ENCODE data around the gene ACSF3.

GRCh38 chr16:89103781-89104180 is 10.1 kb downstream of the ACSF3 start:
- TF ChIP-seq CTCF (conservative IDR thresholded peaks at IDR 0.05; ENCODE audit: low read depth, low read length) (no peak), EZH2 (IDR thresholded peaks at IDR 0.05; ENCODE audit: low read length, unreplicated experiment) (no peak), EZH2phosphoT487 (IDR thresholded peaks at IDR 0.05; ENCODE audit: borderline replicate concordance, low read length) (no peak)
